ENCODE measurements around the gene KTN1. TPM values are rescaled to one million over a fixed set of nuclear protein-coding genes. Genes with fewer than 3 reads are reported as not detected.

KTN1 gene
- total RNA-seq, 1 donor from 2014 or later, result 146 TPM

DNA sequence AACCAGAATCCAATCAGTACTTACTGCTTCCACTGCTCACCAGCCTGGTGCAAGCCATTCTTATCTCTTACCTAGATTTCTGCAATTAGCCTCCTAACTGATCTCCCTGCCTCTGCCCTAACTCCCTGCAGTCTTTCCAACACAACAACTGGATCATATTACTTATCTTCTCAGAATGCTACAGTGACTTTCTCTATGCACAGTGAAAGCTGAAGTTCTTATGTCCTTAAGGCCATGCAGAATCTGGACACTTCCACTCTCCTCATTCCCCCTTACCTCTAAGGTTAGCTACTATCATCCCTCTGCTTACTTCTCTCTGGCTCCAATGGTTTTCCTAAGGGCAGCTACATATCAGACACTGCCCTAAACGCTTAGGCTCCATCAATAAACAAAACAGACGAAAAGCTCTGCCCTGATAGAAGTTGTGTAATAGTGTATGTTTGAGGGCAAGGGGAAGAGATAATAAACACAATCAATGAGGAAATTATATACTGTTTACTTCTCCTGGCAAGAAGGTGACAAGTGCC lies 4.0 kb downstream of the KTN1 start:
- no peak for DNase-seq (ENCODE audit: low read depth)
- TF ChIP-seq, protein P1, sequence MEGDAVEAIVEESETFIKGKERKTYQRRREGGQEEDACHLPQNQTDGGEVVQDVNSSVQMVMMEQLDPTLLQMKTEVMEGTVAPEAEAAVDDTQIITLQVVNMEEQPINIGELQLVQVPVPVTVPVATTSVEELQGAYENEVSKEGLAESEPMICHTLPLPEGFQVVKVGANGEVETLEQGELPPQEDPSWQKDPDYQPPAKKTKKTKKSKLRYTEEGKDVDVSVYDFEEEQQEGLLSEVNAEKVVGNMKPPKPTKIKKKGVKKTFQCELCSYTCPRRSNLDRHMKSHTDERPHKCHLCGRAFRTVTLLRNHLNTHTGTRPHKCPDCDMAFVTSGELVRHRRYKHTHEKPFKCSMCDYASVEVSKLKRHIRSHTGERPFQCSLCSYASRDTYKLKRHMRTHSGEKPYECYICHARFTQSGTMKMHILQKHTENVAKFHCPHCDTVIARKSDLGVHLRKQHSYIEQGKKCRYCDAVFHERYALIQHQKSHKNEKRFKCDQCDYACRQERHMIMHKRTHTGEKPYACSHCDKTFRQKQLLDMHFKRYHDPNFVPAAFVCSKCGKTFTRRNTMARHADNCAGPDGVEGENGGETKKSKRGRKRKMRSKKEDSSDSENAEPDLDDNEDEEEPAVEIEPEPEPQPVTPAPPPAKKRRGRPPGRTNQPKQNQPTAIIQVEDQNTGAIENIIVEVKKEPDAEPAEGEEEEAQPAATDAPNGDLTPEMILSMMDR (conservative IDR thresholded peaks at IDR 0.05; ENCODE audit: low read depth, low read length), result no peak
- H3K4me3 ChIP-seq (ENCODE audit: low read depth, low read length), result no peak overlapping the region

DNA sequence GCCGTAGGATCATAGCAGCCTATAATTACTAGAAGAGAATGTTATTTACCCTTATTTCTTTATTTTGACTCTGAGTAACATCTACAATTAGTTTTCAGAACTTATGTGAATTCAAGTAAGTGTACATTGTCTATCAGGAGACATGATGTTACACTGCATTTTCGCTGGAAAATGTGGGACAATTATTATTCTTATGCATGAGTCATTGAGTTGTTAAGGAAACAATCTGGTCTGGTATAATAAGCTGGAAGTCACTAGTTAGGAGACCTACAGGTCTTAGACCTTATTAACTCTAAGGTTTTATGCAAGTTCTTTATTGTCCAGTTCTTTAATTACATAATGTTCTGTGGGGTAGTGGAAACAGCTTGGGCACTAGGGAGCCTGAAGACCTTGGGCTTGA lies 5.8 kb downstream of the KTN1 start:
- DNase-seq (ENCODE audit: low read depth), result no peak
- H3K4me3 ChIP-seq (ENCODE audit: low read depth, low read length), result no peak overlapping the region
- TF ChIP-seq, protein P1 (conservative IDR thresholded peaks at IDR 0.05; ENCODE audit: low read depth, low read length), result no peak

DNA sequence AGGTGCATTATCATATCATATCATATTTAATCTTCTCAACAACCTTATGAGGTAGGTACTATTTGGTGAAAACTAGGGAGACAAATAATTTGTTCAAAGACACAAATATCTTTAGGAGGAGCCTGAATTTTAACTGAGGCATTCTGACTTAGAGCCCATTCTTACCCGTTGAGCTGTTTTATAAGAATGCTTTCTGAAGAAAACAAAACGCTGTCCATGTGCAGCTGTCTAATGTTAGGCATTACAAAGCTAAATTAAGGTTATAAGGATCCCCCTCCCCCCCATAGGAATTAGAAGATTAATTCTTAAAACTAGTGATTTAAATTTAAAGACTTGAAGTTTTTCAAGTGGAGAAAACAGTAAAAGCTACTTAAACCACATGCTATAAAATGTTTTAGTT lies 6.4 kb downstream of the KTN1 start:
- no peak overlapping the region for H3K4me3 ChIP-seq (ENCODE audit: low read depth, low read length)
- DNase-seq (ENCODE audit: low read depth), result no peak

DNA sequence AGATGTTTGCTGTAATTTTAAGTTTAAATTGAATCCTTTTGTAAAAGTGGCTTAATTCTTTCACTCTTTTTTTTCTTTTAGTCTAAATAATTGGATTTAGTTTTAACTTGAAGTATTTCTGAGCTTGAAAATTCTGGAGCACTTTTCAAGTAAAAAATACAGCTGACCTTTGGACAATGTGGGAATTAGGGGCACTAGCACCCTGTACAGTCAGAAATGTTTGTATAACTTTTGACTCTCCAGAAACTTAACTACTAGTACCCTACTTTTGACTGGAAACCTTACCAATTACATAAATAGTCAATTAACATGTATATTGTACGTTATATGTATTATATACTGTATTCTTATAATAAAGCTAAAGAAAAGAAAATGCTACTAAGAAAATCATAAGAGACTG lies 7.8 kb downstream of the KTN1 start:
- H3K4me3 ChIP-seq (ENCODE audit: low read depth, low read length), result no peak overlapping the region
- TF ChIP-seq, protein P1 (conservative IDR thresholded peaks at IDR 0.05; ENCODE audit: low read depth, low read length), result no peak
- no peak for DNase-seq (ENCODE audit: low read depth)

More for the DNA sequence above, 6.4 kb downstream of the KTN1 start:
- TF ChIP-seq, protein P1 (conservative IDR thresholded peaks at IDR 0.05; ENCODE audit: low read depth, low read length), result no peak

DNA sequence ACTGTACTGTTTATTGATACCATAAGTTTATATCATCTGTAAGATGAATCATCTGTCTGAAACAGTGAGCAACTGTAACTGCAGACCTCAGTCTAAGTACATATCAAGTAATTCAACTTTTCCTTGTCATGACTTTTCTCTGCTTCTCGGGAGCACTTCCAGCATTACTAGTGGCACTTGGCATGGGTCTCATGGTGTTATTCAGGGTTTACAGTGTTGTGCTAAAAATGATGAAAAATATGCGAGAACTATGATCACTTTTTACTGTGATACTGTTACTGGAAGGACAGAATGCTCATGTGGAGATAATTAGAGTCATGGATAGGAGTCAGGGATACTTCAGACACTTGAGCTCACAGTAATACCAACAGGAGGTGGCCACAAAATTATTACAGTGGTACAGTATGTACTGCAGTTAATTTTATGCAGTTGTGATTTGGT lies 8.3 kb downstream of the KTN1 start:
- TF ChIP-seq, protein P1 (conservative IDR thresholded peaks at IDR 0.05; ENCODE audit: low read depth, low read length), result no peak
- DNase-seq (ENCODE audit: low read depth), result no peak
- no peak overlapping the region for H3K4me3 ChIP-seq (ENCODE audit: low read depth, low read length)

DNA sequence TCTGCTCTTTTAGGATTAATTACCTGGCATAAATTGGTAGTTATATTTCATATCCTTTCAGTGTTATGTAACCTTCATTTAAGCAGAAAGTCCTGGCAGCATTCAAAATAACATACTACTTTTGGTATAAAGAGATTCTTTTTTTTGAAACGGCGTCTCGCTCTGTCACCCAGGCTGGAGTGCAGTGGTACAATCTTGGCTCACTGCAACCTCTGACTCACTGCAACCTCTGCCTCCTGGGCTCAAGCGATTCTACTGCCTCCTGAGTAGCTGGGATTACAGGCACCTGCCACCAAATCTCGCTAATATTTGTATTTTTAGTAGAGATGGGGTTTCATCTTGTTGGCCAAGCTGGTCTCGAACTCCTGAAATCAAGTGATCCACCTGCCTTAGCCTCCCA lies 9.2 kb downstream of the KTN1 start:
- DNase-seq (ENCODE audit: low read depth), result no peak
- no peak overlapping the region for H3K4me3 ChIP-seq (ENCODE audit: low read depth, low read length)
- TF ChIP-seq, protein P1 (conservative IDR thresholded peaks at IDR 0.05; ENCODE audit: low read depth, low read length), result no peak

DNA sequence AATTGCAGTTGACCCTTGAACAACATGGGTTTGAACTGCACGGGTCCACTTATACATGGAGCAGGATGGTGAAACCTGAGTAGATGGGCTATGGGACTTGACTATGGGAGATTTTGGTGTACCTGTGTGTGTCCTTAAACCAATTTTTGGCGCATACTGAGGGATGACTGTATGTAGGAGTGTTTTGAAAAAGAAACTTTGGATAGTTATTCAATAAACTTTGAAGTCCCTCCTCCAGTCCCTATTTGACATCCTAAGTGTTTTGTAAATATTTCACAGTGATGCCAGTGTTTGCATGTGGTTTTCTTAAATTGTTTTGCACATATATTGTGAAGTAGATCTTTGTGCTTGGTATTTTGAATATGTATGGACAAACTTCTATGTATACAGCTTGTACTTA lies 12.4 kb downstream of the KTN1 start:
- TF ChIP-seq, protein P1 (conservative IDR thresholded peaks at IDR 0.05; ENCODE audit: low read depth, low read length), result no peak
- DNase-seq (ENCODE audit: low read depth), result no peak
- no peak overlapping the region for H3K4me3 ChIP-seq (ENCODE audit: low read depth, low read length)
